K562 (cell line): ENCODE results near the gene NLRP4. TPM values are rescaled to one million over a fixed set of nuclear protein-coding genes. Genes with fewer than 3 reads are reported as not detected.

ENCODE experiments used
- ATAC-seq: fragments of 200-7000 bp; cut with Tn5 transposase; 3 replicates; pipeline ENCODE4 v1.9.1; 2020; ENCODE audit warnings: moderate library complexity
- BruUV-seq: library from RNA; stranded (reverse); fragments of 400-500 nt; replicated peaks from 2 replicates; lab custom pipeline; 2021; lab: Mats Ljungman, UMichigan
- CTCF ChIA-PET: fragments of 300-600 bp; formaldehyde crosslinking; extraction: SDS; loops from one replicate; lab custom pipeline; 2021; ENCODE audit warnings: low intra/inter-chr PET ratio; lab: Yijun Ruan, JAX
- POLR2A ChIA-PET: fragments of 300-600, 350-650 bp; sonication (Branson Sonifier 250); formaldehyde crosslinking; extraction: SDS; loops from one replicate; lab custom pipeline; 2021; ENCODE audit warnings: antibody characterized with exemption, inconsistent platforms; lab: Yijun Ruan, JAX
- DNase-seq, 4 experiments: peaks; one replicate each; pipeline versions ENCODE4 v3.0.0 to v3.0.0-alpha.2; 2011 to 2018; ENCODE audit warnings: low spot score in 3 of 4, mixed read lengths in 3 of 4; ENCODE audit errors: extremely low read depth in 1 of 4
- FAIRE-seq: peaks from 2 replicates; lab custom pipeline; 2011; peaks lifted over from hg19 to GRCh38; lab: Jason Lieb, UNC
- H2AFZ ChIP-seq: 2 replicates; pipeline ENCODE4 v1.6.0; 2011; ENCODE audit warnings: low read depth, low read length, control low read depth, inconsistent platforms
- H3K27ac ChIP-seq: fragments of 200-600 bp; 3 replicates; pipeline ENCODE4 v1.8.0; 2011; ENCODE audit warnings: low read depth, mild to moderate bottlenecking, control low read depth, inconsistent platforms, low read length, moderate library complexity, mixed read lengths; ENCODE audit errors: extremely low read depth
- H3K27me3 ChIP-seq, 2 experiments: fragments of 300-600 bp in 1 of 2; 2 replicates in 1 of 2; 3 replicates in 1 of 2; pipeline versions ENCODE4 v1.6.0 to v1.8.0; 2011; ENCODE audit warnings: inconsistent platforms in 2 of 2, low read length in 2 of 2, mild to moderate bottlenecking in 1 of 2, mixed read lengths in 1 of 2, moderate library complexity in 1 of 2; ENCODE audit not compliant: control insufficient read depth in 2 of 2, insufficient read depth in 2 of 2
- H3K36me3 ChIP-seq: fragments of 300-600 bp; 3 replicates; pipeline ENCODE4 v1.8.0; 2011; ENCODE audit warnings: mild to moderate bottlenecking, low read length, inconsistent platforms; ENCODE audit not compliant: control insufficient read depth, insufficient read depth
- H3K4me1 ChIP-seq, 2 experiments: fragments of 200-600 bp in 1 of 2; replicated peaks in 1 of 2; 2 replicates in 1 of 2; 3 replicates in 1 of 2; pipeline versions ENCODE4 v1.5.1 to v1.8.0; 2011; ENCODE audit warnings: inconsistent platforms in 2 of 2, low read length in 2 of 2, mild to moderate bottlenecking in 1 of 2, mixed read lengths in 1 of 2, moderate library complexity in 1 of 2; ENCODE audit not compliant: control insufficient read depth in 2 of 2, insufficient read depth in 2 of 2
- H3K4me2 ChIP-seq: 2 replicates; pipeline ENCODE4 v1.6.1; 2011; ENCODE audit warnings: low read length, control low read depth, inconsistent platforms, mixed read lengths; ENCODE audit not compliant: insufficient read depth
- H3K4me3 ChIP-seq: fragments of 200-600 bp; sonication (generic), shearing (Covaris generic); 2 replicates; pipeline ENCODE4 v1.5.1; 2016; ENCODE audit warnings: control low read depth, inconsistent platforms
- H3K79me2 ChIP-seq: fragments of 200-600 bp; 3 replicates; pipeline ENCODE4 v1.8.0; 2011; ENCODE audit warnings: low read length, inconsistent platforms; ENCODE audit not compliant: control insufficient read depth, insufficient read depth
- H3K9ac ChIP-seq, 2 experiments: 2 replicates each; pipeline versions ENCODE4 v1.6.0 to v1.6.1; 2011; ENCODE audit warnings: low read depth in 2 of 2, low read length in 2 of 2, control low read depth in 1 of 2, inconsistent platforms in 1 of 2, mild to moderate bottlenecking in 1 of 2, mixed read lengths in 1 of 2; ENCODE audit not compliant: insufficient read depth in 1 of 2
- H3K9me1 ChIP-seq: one replicate; pipeline ENCODE4 v1.6.0; 2011; ENCODE audit warnings: inconsistent platforms, mild to moderate bottlenecking, low read length, moderate library complexity; ENCODE audit not compliant: control insufficient read depth, insufficient read depth
- H3K9me3 ChIP-seq: replicated peaks from 2 replicates; pipeline ENCODE4 v1.5.1; 2011; ENCODE audit warnings: low read depth, low read length, inconsistent platforms; ENCODE audit not compliant: control insufficient read depth, insufficient read depth
- H4K20me1 ChIP-seq: replicated peaks from 2 replicates; pipeline ENCODE4 v1.6.1; 2011; ENCODE audit warnings: low read length, inconsistent platforms, mixed read lengths; ENCODE audit not compliant: control insufficient read depth, insufficient read depth
- ETV1 ChIP-seq: fragments of 450-650 bp; conservative IDR thresholded peaks from 2 replicates; pipeline ENCODE4 v1.6.1; 2016; ENCODE audit warnings: missing genetic modification characterization, control low read depth, low read depth, missing compliant biosample characterization
- FOXP1 ChIP-seq: sonication (generic); formaldehyde crosslinking; IDR thresholded peaks from 2 replicates; pipeline ENCODE4 v1.8.0; 2022; ENCODE audit warnings: mild to moderate bottlenecking, missing genetic modification reagents
- SAFB2 ChIP-seq: fragments of 200-400 bp; formaldehyde crosslinking; IDR thresholded peaks from 2 replicates; pipeline ENCODE4 v1.6.1; 2018; ENCODE audit warnings: borderline replicate concordance, low read length, low read depth, moderate library complexity; ENCODE audit not compliant: severe bottlenecking
- TBP ChIP-seq: optimal IDR thresholded peaks from 2 replicates; pipeline ENCODE3; 2011; ENCODE audit warnings: low read depth, low read length, improper control_type of control experiment
- ZNF589 ChIP-seq: fragments of 200-800 bp; sonication (Bioruptor generic); IDR thresholded peaks from 2 replicates; pipeline ENCODE4 v1.6.1; 2016; ENCODE audit warnings: low read depth, missing genetic modification characterization, missing compliant biosample characterization
- WGBS: fragments of 100-300 bp; shearing (Covaris generic); methylation state at CpG from one replicate; pipeline ENCODE4 v1.1.6; 2016; ENCODE audit warnings: low coverage, mixed read lengths; ENCODE audit not compliant: insufficient coverage; ENCODE audit errors: missing lambda C conversion rate; 5-methylcytosine and 5-hydroxymethylcytosine counted together
- in situ Hi-C: fragments of 300-500 bp; cut with MboI; formaldehyde crosslinking; loops from 4 replicates; pipeline ENCODE4 v1.15.0; 2018; ENCODE audit warnings: inconsistent platforms, mixed read lengths
- intact Hi-C: fragments of 100-400 bp; cut with micrococcal nuclease; formaldehyde crosslinking; loops from 2 replicates; pipeline ENCODE4 v1.14.2; 2022
- polyA plus RNA-seq, 8 experiments: library from polyadenylated mRNA; depleted of rRNA in 4 of 8; stranded (reverse) in 5 of 8; unstranded in 3 of 8; fragments of >200 nt; fragmentation: Nextera tagmentation in 2 of 8; fragmentation: Illumina TruSeq in 1 of 8; extraction: Ambion mirVana in 2 of 8; extraction: Trizol in 1 of 8; gene quantifications; 2 replicates each; pipeline versions ENCODE4 v1.2.1 to v1.2.3, GENCODE V29; 2011 to 2014; ENCODE audit warnings: inconsistent platforms in 1 of 8, missing spikeins in 1 of 8
- total RNA-seq, 7 experiments: library from RNA; depleted of rRNA in 6 of 7; stranded (reverse); fragments of >200 nt in 6 of 7; fragmentation: Illumina TruSeq in 2 of 7; extraction: Trizol in 2 of 7; gene quantifications; 2 replicates each; pipeline versions ENCODE4 v1.2.1 to v1.2.3, GENCODE V29; 2011 to 2021; ENCODE audit warnings: low replicate concordance in 1 of 7
- TF ChIP-seq, protein P1 (sequence below): conservative IDR thresholded peaks from 2 replicates; pipeline ENCODE4 v1.6.1; 2011; ENCODE audit warnings: low read depth, mild to moderate bottlenecking, low read length; ENCODE audit not compliant: control insufficient read depth

The NLRP4 gene
- total and polyA plus RNA-seq, 9 of the 15 experiments (the other 6 are each of a cell fraction or from before 2014, with no cell fraction given) = 0.03 to 0.14 (median 0.05) TPM; not detected in 3

DNA sequence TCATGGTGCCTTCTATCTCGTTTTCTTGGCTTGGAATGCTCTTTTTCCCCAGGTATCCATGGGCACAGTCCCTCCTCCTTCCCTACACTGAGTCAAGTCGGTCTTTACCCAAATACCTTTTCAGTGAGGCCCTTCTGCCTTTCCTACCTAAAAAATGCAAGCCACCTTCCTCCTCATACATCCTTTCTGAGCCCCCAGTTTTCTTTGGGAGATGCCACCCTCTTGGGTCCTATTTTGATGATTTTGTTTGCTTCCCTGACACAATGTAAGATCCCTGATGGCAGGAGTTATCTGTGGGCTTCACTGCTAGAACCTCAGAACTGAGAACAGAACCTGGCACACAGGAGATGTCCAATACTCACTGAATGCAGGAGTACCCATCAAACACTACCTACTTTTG is 73.5 kb downstream of the NLRP4 start:
- Histone ChIP-seq H3K27ac (no peak overlapping the region), H3K27me3 (no peaks in the 10 kb centered on the region), H4K20me1 (no peaks in the 10 kb centered on the region), H3K4me1 (no peaks in the 10 kb centered on the region), H3K36me3 (no peaks in the 10 kb centered on the region), H3K4me3 (no peak overlapping the region), H3K4me2 (no peak overlapping the region), H3K9me1 (no peaks in the 10 kb centered on the region), H3K79me2 (no peaks in the 10 kb centered on the region), H3K9me3 (no peaks in the 10 kb centered on the region), H3K9ac (no peak overlapping the region), H2AFZ (no peak overlapping the region)
- intact Hi-C loops = no loop called here
- FAIRE-seq (no peak), ATAC-seq (no peak), DNase-seq (no peak)
- TF ChIP-seq FOXP1 (CRISPR knock-in tag) (no peak), ZNF589 (CRISPR knock-in tag) (no peak), SAFB2 (no peak), TBP (no peak), ETV1 (tag) (no peak)
- TF ChIP-seq, protein P1, sequence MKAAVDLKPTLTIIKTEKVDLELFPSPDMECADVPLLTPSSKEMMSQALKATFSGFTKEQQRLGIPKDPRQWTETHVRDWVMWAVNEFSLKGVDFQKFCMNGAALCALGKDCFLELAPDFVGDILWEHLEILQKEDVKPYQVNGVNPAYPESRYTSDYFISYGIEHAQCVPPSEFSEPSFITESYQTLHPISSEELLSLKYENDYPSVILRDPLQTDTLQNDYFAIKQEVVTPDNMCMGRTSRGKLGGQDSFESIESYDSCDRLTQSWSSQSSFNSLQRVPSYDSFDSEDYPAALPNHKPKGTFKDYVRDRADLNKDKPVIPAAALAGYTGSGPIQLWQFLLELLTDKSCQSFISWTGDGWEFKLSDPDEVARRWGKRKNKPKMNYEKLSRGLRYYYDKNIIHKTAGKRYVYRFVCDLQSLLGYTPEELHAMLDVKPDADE = no peak
- POLR2A ChIA-PET = interaction anchor here (1.0 kb wide), 1 partner anchor 8 kb away, joined by 3 read pairs; no protein-coding TSS in a partner anchor
- CTCF ChIA-PET = no interaction called here
- no TSS peak for BruUV-seq
- 0% methylated on average over 2 of the region's 2 CpGs for WGBS
- in situ Hi-C loops = no loop called here
